Epithelial cell of esophagus (primary cell): Measurements from ENCODE around the gene CASP6.
"Not testable (repeated sequence)": the region's sequence is repeated elsewhere in the genome, so short reads cannot be mapped to it uniquely, and the experiment has no call there.

ENCODE experiments used
- DNase-seq: peaks from one replicate; pipeline ENCODE4 v3.0.0; 2010; ENCODE audit warnings: low read depth
- H3K4me3 ChIP-seq: 2 replicates; pipeline ENCODE4 v1.5.1; 2011; ENCODE audit warnings: mild to moderate bottlenecking, low read length, control low read depth
- CTCF ChIP-seq: IDR thresholded peaks from 2 replicates; pipeline ENCODE4 v1.5.1; 2011; ENCODE audit warnings: low read depth, mild to moderate bottlenecking, low read length, control low read depth, inconsistent platforms; ENCODE audit not compliant: insufficient read depth; ENCODE audit errors: missing control alignments

CASP6 gene

GRCh38 chr4:109683621-109684253, 19.5 kb downstream of the CASP6 start:
- H3K4me3 ChIP-seq, result no peak overlapping the region
- TF ChIP-seq CTCF, result no peak
- DNase-seq, result no peak

GRCh38 chr4:109682875-109683274, 20.4 kb downstream of the CASP6 start:
- no peak for TF ChIP-seq CTCF
- no peak overlapping the region for H3K4me3 ChIP-seq
- DNase-seq, result no peak

GRCh38 chr4:109678925-109679324, 24.3 kb downstream of the CASP6 start:
- DNase-seq, result not testable (repeated sequence)

GRCh38 chr4:109678472-109678871, 24.8 kb downstream of the CASP6 start:
- not testable (repeated sequence) for H3K4me3 ChIP-seq, DNase-seq

More at GRCh38 chr4:109678925-109679324, 24.3 kb downstream of the CASP6 start:
- not testable (repeated sequence) for H3K4me3 ChIP-seq

- TF ChIP-seq CTCF, result peak; percentile 9
- H3K4me3 ChIP-seq, result no peak overlapping the region
- DNase-seq, result no peak
These were observed 26.4 kb downstream of the CASP6 start for GRCh38 chr4:109676886-109677285.

- DNase-seq, result no peak
- no peak for TF ChIP-seq CTCF
- no peak overlapping the region for H3K4me3 ChIP-seq
These were observed 27.4 kb downstream of the CASP6 start for GRCh38 chr4:109675843-109676242.

- TF ChIP-seq CTCF, result no peak
- no peak for DNase-seq
These were observed 28.1 kb downstream of the CASP6 start for GRCh38 chr4:109675181-109675580.

GRCh38 chr4:109673303-109673702, 29.9 kb downstream of the CASP6 start:
- no peak overlapping the region for H3K4me3 ChIP-seq
- DNase-seq, result no peak
- TF ChIP-seq CTCF, result no peak

More at GRCh38 chr4:109675181-109675580, 28.1 kb downstream of the CASP6 start:
- H3K4me3 ChIP-seq, result no peak overlapping the region
